H1 (cell line): ENCODE results near the gene PIGC. TPM values are rescaled to one million over a fixed set of nuclear protein-coding genes. Genes with fewer than 3 reads are reported as not detected.

ENCODE experiments used
- BCL11A ChIP-seq, 2 experiments: IDR thresholded peaks; one replicate each; pipeline ENCODE4 v1.6.1; 2011; ENCODE audit warnings: low read depth in 2 of 2, low read length in 2 of 2, mild to moderate bottlenecking in 2 of 2
- CBX5 ChIP-seq: fragments of 300-800, 300-1000 bp; sonication (generic); IDR thresholded peaks from 2 replicates; pipeline ENCODE4 v1.7.1; 2016; ENCODE audit warnings: antibody characterized with exemption, low read length, low read depth
- GTF2F1 ChIP-seq: IDR thresholded peaks from 2 replicates; pipeline ENCODE4 v1.6.1; 2012; ENCODE audit warnings: low read depth, low read length, improper control_type of control experiment, borderline replicate concordance
- SP1 ChIP-seq: IDR thresholded peaks from 2 replicates; pipeline ENCODE4 v1.6.1; 2011; ENCODE audit warnings: low read depth, low read length
- SUZ12 ChIP-seq: fragments of 200-600 bp; sonication (generic); IDR thresholded peaks from 2 replicates; pipeline ENCODE4 v1.6.1; 2012; ENCODE audit warnings: mild to moderate bottlenecking, inconsistent platforms, low read length, moderate library complexity, mixed read lengths
- polyA plus RNA-seq, 7 experiments: library from polyadenylated mRNA; depleted of rRNA in 3 of 7; stranded (reverse) in 5 of 7; unstranded in 2 of 7; fragments of >200 nt in 5 of 7; fragments of 200-250 nt in 2 of 7; gene quantifications; 1 replicate in 5 of 7; 2 replicates in 1 of 7; 4 replicates in 1 of 7; pipeline versions ENCODE4 v1.2.1 to v1.2.3, GENCODE V29; 2011 to 2013; ENCODE audit warnings: missing spikeins in 2 of 7, mixed read lengths in 2 of 7
- total RNA-seq: library from RNA; stranded (reverse); fragmentation: NEBNext Ultra II Directional; extraction: Animal tissue kit (Norgen Biotek cat#: 25700); gene quantifications from 2 replicates; pipeline ENCODE4 v1.2.1, GENCODE V29; 2021

The PIGC gene
- total and polyA plus RNA-seq, 2 of the 8 experiments (the other 6 are each of a cell fraction or from before 2014, with no cell fraction given), result 21.0 to 39.3 TPM

DNA sequence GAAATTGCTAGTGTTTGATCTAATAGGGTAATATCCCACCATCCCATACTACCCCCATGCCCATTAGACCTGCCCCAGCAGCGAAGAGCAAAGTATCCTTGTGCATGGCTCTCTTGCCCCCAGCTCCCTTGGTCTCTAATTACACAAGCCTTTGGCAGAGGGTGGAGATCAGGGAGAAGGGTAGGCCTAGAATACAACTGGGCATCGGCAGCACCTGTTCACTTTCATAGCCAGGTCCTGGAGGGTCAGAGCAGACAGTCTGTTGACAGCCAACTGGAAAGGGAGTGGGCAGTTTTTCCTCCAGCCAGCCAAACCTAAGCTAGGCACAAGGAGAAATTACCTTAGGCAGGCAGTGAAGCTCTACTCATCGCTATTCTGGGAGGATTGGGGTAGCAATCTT lies 2.7 kb upstream of the PIGC start (continued):
- no peak for TF ChIP-seq SUZ12
- TF ChIP-seq GTF2F1, result no peak
- no peak for TF ChIP-seq SP1
- TF ChIP-seq BCL11A (IDR thresholded peaks at IDR 0.05; ENCODE audit: low read depth in 2 of 2, low read length in 2 of 2), result no peak
- TF ChIP-seq CBX5, result no peak
